Loucy (cell line): ENCODE data around the gene GET4.

ENCODE experiments used
- H2AFZ ChIP-seq: fragments of 200-600 bp; sonication (generic); 2 replicates; pipeline ENCODE4 v1.6.0; 2016; ENCODE audit warnings: antibody characterized with exemption, mild to moderate bottlenecking, low read length, moderate library complexity
- H3F3A ChIP-seq: fragments of 200-600 bp; 2 replicates; pipeline ENCODE4 v1.6.0; 2016; ENCODE audit warnings: antibody characterized with exemption, low read depth, mild to moderate bottlenecking
- H3K27me3 ChIP-seq: fragments of 200-600 bp; sonication (generic); 2 replicates; pipeline ENCODE4 v1.6.1; 2014; ENCODE audit warnings: low read length, mild to moderate bottlenecking; ENCODE audit not compliant: insufficient read depth, poor library complexity, severe bottlenecking
- H3K36me3 ChIP-seq: fragments of 200-600 bp; sonication (generic); 2 replicates; pipeline ENCODE4 v1.6.1; 2016; ENCODE audit warnings: low read length; ENCODE audit not compliant: insufficient read depth
- H3K4me1 ChIP-seq: fragments of 200-600 bp; sonication (generic); 2 replicates; pipeline ENCODE4 v1.5.1; 2014; ENCODE audit warnings: low read length, mild to moderate bottlenecking; ENCODE audit not compliant: insufficient read depth, poor library complexity, severe bottlenecking
- H3K4me2 ChIP-seq: fragments of 200-600 bp; sonication (generic); 2 replicates; pipeline ENCODE4 v1.6.0; 2014; ENCODE audit warnings: antibody characterized with exemption, low read length, low read depth, mild to moderate bottlenecking; ENCODE audit not compliant: poor library complexity, severe bottlenecking
- H3K4me3 ChIP-seq: fragments of 200-600 bp; sonication (generic); 2 replicates; pipeline ENCODE4 v1.5.1; 2014; ENCODE audit warnings: low read length, mild to moderate bottlenecking, mixed read lengths; ENCODE audit not compliant: poor library complexity, severe bottlenecking
- H3K79me2 ChIP-seq: fragments of 200-600 bp; sonication (generic); 2 replicates; pipeline ENCODE4 v1.6.1; 2014; ENCODE audit warnings: low read length; ENCODE audit not compliant: insufficient read depth
- H3K9ac ChIP-seq: fragments of 200-600 bp; sonication (generic); 2 replicates; pipeline ENCODE4 v1.6.0; 2014; ENCODE audit warnings: mild to moderate bottlenecking, low read depth, low read length, moderate library complexity; ENCODE audit not compliant: poor library complexity, severe bottlenecking
- H3K9me2 ChIP-seq: fragments of 200-600 bp; sonication (generic); replicated peaks from 2 replicates; pipeline ENCODE4 v1.6.1; 2016; ENCODE audit warnings: low read depth, low read length, mixed read lengths
- H3K9me3 ChIP-seq: fragments of 200-600 bp; sonication (generic); 2 replicates; pipeline ENCODE4 v1.6.1; 2014; ENCODE audit warnings: mild to moderate bottlenecking, antibody characterized with exemption, low read length, low read depth; ENCODE audit not compliant: insufficient read depth
- H4K20me1 ChIP-seq: fragments of 200-600 bp; sonication (generic); 2 replicates; pipeline ENCODE4 v1.6.0; 2014; ENCODE audit warnings: antibody characterized with exemption, low read length, mild to moderate bottlenecking; ENCODE audit not compliant: insufficient read depth, poor library complexity, severe bottlenecking
- CTCF ChIP-seq: fragments of 200-600 bp; sonication (generic); conservative IDR thresholded peaks from 2 replicates; pipeline ENCODE4 v1.5.1; 2014; ENCODE audit warnings: mild to moderate bottlenecking, antibody characterized with exemption, low read length
- EZH2phosphoT487 ChIP-seq: fragments of 200-600 bp; IDR thresholded peaks from 2 replicates; pipeline ENCODE4 v1.6.1; 2018; ENCODE audit warnings: antibody characterized with exemption, mild to moderate bottlenecking, moderate library complexity, borderline replicate concordance

Gene GET4

DNA sequence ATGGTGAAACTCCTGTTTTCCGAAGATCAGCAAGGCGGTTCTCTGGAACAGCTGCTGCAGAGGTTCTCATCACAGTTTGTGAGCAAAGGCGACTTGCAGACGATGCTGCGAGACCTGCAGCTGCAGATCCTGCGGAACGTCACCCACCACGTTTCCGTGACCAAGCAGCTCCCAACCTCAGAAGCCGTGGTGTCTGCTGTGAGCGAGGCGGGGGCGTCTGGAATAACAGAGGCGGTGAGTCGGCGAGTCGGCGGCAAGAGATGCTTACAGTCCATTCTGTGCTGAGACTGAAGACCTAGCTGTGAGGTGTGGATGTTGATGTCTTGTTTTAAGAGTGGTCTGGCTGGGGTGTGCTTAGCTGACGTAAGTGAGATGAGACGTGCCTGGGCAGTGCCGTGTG is 16.2 kb upstream of the GET4 start:
- no peak overlapping the region for H3K4me3 ChIP-seq
- H3K9me3 ChIP-seq: no peaks in the 10 kb centered on the region
- no peaks in the 10 kb centered on the region for H3K79me2 ChIP-seq
- H3K4me2 ChIP-seq: no peak overlapping the region
- H2AFZ ChIP-seq: no peak overlapping the region
- no peaks in the 10 kb centered on the region for H3K4me1 ChIP-seq
- no peaks in the 10 kb centered on the region for H3K27me3 ChIP-seq
- TF ChIP-seq EZH2phosphoT487 (no peak), CTCF (no peak)
- no peak overlapping the region for H3K9ac ChIP-seq
- no peaks in the 10 kb centered on the region for H3F3A ChIP-seq
- no peaks in the 10 kb centered on the region for H3K9me2 ChIP-seq
- H3K36me3 ChIP-seq: peaks cover 57% of the 10 kb centered on the region
- H4K20me1 ChIP-seq: no peaks in the 10 kb centered on the region

GRCh38 chr7:861222-861621 is 15.1 kb upstream of the GET4 start:
- Histone ChIP-seq H3K9me3 (no peaks in the 10 kb centered on the region), H3K36me3 (peaks cover 53% of the 10 kb centered on the region), H3K4me2 (no peak overlapping the region), H3K79me2 (no peaks in the 10 kb centered on the region), H3F3A (no peaks in the 10 kb centered on the region), H3K4me1 (no peaks in the 10 kb centered on the region), H3K4me3 (no peak overlapping the region), H3K9ac (no peak overlapping the region), H3K27me3 (no peaks in the 10 kb centered on the region), H2AFZ (no peak overlapping the region), H4K20me1 (no peaks in the 10 kb centered on the region), H3K9me2 (no peaks in the 10 kb centered on the region)
- TF ChIP-seq EZH2phosphoT487 (no peak), CTCF (no peak)

- no peak overlapping the region for H3K4me2 ChIP-seq
- H3K79me2 ChIP-seq: no peaks in the 10 kb centered on the region
- no peaks in the 10 kb centered on the region for H3K27me3 ChIP-seq
- H3F3A ChIP-seq: no peaks in the 10 kb centered on the region
- no peaks in the 10 kb centered on the region for H3K9me2 ChIP-seq
- H4K20me1 ChIP-seq: no peaks in the 10 kb centered on the region
- no peak overlapping the region for H2AFZ ChIP-seq
- H3K9ac ChIP-seq: no peak overlapping the region
- H3K4me3 ChIP-seq: no peak overlapping the region
- TF ChIP-seq EZH2phosphoT487: no peak
- no peak for TF ChIP-seq CTCF
- no peaks in the 10 kb centered on the region for H3K9me3 ChIP-seq
- H3K36me3 ChIP-seq: peaks cover 51% of the 10 kb centered on the region
- H3K4me1 ChIP-seq: no peaks in the 10 kb centered on the region
These were observed 14.2 kb upstream of the GET4 start for GRCh38 chr7:862157-862556.
